Glutamatergic neuron (in vitro differentiated cells): ENCODE measurements around the gene CNOT4. TPM values are rescaled to one million over a fixed set of nuclear protein-coding genes. Genes with fewer than 3 reads are reported as not detected.

Experiments used
- DNase-seq: peaks from one replicate; pipeline ENCODE4 v3.0.0; 2022
- H3K27ac Mint-ChIP-seq: one replicate; pipeline ENCODE4 v1.8.0; 2020; ENCODE audit warnings: mild to moderate bottlenecking, mixed read lengths, inconsistent platforms; ENCODE audit not compliant: unreplicated experiment
- H3K27me3 Mint-ChIP-seq: one replicate; pipeline ENCODE4 v1.8.0; 2020; ENCODE audit warnings: mild to moderate bottlenecking, moderate library complexity, mixed read lengths, inconsistent platforms; ENCODE audit not compliant: unreplicated experiment
- H3K36me3 Mint-ChIP-seq: one replicate; pipeline ENCODE4 v1.8.0; 2020; ENCODE audit warnings: mild to moderate bottlenecking, mixed read lengths, inconsistent platforms; ENCODE audit not compliant: unreplicated experiment
- H3K4me1 Mint-ChIP-seq: one replicate; pipeline ENCODE4 v1.8.0; 2020; ENCODE audit warnings: mild to moderate bottlenecking, low read depth, mixed read lengths, inconsistent platforms; ENCODE audit not compliant: unreplicated experiment
- H3K4me3 Mint-ChIP-seq: one replicate; pipeline ENCODE4 v1.8.0; 2020; ENCODE audit warnings: mild to moderate bottlenecking, mixed read lengths, inconsistent platforms; ENCODE audit not compliant: unreplicated experiment
- H3K9me3 Mint-ChIP-seq: one replicate; pipeline ENCODE4 v1.8.0; 2020; ENCODE audit warnings: mild to moderate bottlenecking, moderate library complexity, mixed read lengths, inconsistent platforms; ENCODE audit not compliant: unreplicated experiment
- total RNA-seq: library from RNA; stranded (reverse); fragmentation: NEBNext Ultra II Directional; extraction: Animal tissue kit (Norgen Biotek cat#: 25700); gene quantifications from one replicate; pipeline ENCODE4 v1.2.1, GENCODE V29; 2021; ENCODE audit not compliant: unreplicated experiment
- TF ChIP-seq, protein P1 (sequence below): fragments of 200-600 bp; sonication (generic); IDR thresholded peaks from one replicate; pipeline ENCODE4 v1.5.0; 2021; ENCODE audit not compliant: partially characterized antibody, unreplicated experiment

CNOT4 gene
- total RNA-seq, 1 donor from 2014 or later: 25.3 TPM

DNA sequence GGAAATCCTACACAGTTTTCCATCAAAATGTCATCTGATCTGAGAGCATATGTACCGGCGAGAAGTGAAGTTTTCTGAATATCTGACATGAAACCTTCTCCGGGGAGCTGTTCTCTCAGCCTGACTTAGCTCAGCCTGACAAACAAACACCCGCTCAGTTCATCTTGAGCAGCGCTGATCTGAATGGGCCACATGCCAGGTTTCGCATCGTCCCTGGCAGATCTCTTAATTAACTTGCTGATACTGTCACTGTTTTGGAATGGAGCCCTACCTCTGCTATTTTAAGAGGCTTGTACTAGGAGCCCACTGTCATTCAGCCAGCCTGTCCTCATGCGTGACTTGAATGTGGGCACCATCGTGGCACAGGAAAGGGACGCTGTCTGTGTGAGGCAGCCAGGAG lies 167.0 kb downstream of the CNOT4 start:
- Mint-ChIP-seq H3K36me3 (no peaks in the 10 kb centered on the region), H3K9me3 (no peaks in the 10 kb centered on the region), H3K4me1 (no peaks in the 10 kb centered on the region), H3K4me3 (no peak overlapping the region), H3K27me3 (no peaks in the 10 kb centered on the region), H3K27ac (no peak overlapping the region)
- no peak for DNase-seq
- TF ChIP-seq, protein P1, sequence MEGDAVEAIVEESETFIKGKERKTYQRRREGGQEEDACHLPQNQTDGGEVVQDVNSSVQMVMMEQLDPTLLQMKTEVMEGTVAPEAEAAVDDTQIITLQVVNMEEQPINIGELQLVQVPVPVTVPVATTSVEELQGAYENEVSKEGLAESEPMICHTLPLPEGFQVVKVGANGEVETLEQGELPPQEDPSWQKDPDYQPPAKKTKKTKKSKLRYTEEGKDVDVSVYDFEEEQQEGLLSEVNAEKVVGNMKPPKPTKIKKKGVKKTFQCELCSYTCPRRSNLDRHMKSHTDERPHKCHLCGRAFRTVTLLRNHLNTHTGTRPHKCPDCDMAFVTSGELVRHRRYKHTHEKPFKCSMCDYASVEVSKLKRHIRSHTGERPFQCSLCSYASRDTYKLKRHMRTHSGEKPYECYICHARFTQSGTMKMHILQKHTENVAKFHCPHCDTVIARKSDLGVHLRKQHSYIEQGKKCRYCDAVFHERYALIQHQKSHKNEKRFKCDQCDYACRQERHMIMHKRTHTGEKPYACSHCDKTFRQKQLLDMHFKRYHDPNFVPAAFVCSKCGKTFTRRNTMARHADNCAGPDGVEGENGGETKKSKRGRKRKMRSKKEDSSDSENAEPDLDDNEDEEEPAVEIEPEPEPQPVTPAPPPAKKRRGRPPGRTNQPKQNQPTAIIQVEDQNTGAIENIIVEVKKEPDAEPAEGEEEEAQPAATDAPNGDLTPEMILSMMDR: no peak

GRCh38 chr7:135341049-135341448 lies 168.9 kb downstream of the CNOT4 start:
- H3K4me1 Mint-ChIP-seq: no peaks in the 10 kb centered on the region
- H3K9me3 Mint-ChIP-seq: no peaks in the 10 kb centered on the region
- H3K27ac Mint-ChIP-seq: no peak overlapping the region
- no peak for DNase-seq
- no peaks in the 10 kb centered on the region for H3K36me3 Mint-ChIP-seq
- TF ChIP-seq, protein P1: no peak
- H3K4me3 Mint-ChIP-seq: no peak overlapping the region
- peaks cover 1% of the 10 kb centered on the region for H3K27me3 Mint-ChIP-seq

- no peak overlapping the region for H3K27ac Mint-ChIP-seq
- TF ChIP-seq, protein P1: no peak
- H3K9me3 Mint-ChIP-seq: no peaks in the 10 kb centered on the region
- no peak overlapping the region for H3K4me3 Mint-ChIP-seq
- no peak for DNase-seq
- peaks cover 1% of the 10 kb centered on the region for H3K27me3 Mint-ChIP-seq
- no peaks in the 10 kb centered on the region for H3K36me3 Mint-ChIP-seq
- H3K4me1 Mint-ChIP-seq: peaks cover 4% of the 10 kb centered on the region
These were observed 171.8 kb downstream of the CNOT4 start for GRCh38 chr7:135337977-135338550.

DNA sequence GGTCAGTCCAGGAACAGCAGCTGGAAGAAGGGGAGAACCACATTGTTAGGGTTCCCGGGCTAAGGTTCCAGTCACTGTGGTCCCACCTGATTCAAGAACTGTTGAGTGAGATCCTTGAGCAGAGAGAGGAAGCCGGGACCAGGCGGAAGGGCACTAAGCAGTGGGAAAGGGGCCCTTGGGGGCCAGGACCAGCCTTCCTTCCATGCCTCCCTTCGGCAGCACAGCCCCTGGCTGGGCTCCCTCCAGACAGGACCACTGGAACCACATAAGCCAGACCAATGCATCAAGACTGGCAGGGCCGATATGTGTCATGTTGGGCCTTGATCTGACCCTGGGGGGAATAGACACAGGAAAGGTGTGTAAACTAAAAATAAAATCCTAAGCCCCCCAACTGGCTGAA lies 172.4 kb downstream of the CNOT4 start:
- H3K4me3 Mint-ChIP-seq: no peak overlapping the region
- H3K27me3 Mint-ChIP-seq: peaks cover 1% of the 10 kb centered on the region
- H3K4me1 Mint-ChIP-seq: peaks cover 4% of the 10 kb centered on the region
- no peaks in the 10 kb centered on the region for H3K9me3 Mint-ChIP-seq
- DNase-seq: no peak
- no peaks in the 10 kb centered on the region for H3K36me3 Mint-ChIP-seq
- H3K27ac Mint-ChIP-seq: no peak overlapping the region
- TF ChIP-seq, protein P1: no peak

- DNase-seq: peak; percentile 50
- no peaks in the 10 kb centered on the region for H3K36me3 Mint-ChIP-seq
These were observed 174.2 kb downstream of the CNOT4 start for GRCh38 chr7:135335628-135336139.

More at GRCh38 chr7:135335628-135336139, 174.2 kb downstream of the CNOT4 start:
- TF ChIP-seq, protein P1: peak; percentile 22
- H3K4me1 Mint-ChIP-seq: peaks cover 4% of the 10 kb centered on the region
- H3K4me3 Mint-ChIP-seq: no peak overlapping the region
- peaks cover 6% of the 10 kb centered on the region for H3K9me3 Mint-ChIP-seq
- peaks cover 4% of the 10 kb centered on the region for H3K27me3 Mint-ChIP-seq
- H3K27ac Mint-ChIP-seq: no peak overlapping the region
